Astrocyte (in vitro differentiated cells and primary cell): ENCODE measurements around the gene FHIT.

Experiments
- CTCF ChIP-seq: IDR thresholded peaks from 2 replicates; pipeline ENCODE4 v1.5.1; 2011; ENCODE audit warnings: low read depth, mild to moderate bottlenecking, inconsistent platforms, low read length, moderate library complexity; ENCODE audit not compliant: insufficient read depth
- EZH2 ChIP-seq: IDR thresholded peaks from 2 replicates; pipeline ENCODE4 v1.6.1; 2012; ENCODE audit warnings: mild to moderate bottlenecking, low read length, inconsistent platforms; ENCODE audit not compliant: insufficient read depth

GRCh38 chr3:60399292-60399691 is 852.0 kb downstream of the FHIT start:
- TF ChIP-seq CTCF (no peak), EZH2 (no peak)
